ENCODE measurements around the gene PI16.

Gene PI16

DNA sequence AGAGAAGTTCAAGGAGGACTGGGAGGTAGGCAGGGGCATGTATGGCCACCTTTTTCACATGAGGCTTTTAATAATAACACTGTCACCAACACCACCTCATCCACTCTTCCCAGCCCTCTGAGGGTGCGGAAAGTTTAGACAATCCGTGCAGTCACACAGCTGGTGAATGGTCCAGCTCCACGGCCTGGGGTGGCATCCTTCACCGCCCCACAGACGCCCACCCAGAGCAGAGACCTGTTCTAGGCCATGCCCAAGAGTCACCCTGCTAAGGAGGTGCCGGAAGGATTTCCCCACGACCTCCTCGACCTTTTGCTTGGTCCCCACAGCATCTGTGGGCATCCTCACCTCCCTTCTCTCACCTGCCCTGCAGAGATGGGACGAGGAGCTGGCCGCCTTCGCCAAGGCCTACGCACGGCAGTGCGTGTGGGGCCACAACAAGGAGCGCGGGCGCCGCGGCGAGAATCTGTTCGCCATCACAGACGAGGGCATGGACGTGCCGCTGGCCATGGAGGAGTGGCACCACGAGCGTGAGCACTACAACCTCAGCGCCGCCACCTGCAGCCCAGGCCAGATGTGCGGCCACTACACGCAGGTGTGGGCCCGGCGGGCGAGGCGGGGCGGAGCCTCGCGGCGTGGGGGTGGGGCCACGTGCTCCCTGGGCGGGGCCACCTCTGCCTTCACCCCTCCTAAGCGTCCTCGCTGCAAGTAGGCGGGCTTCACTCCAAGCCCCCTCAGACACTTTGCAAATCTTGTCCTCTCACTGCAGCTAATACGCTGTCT, 4.4 kb downstream of the PI16 start:
- DNase-seq: no peak

DNA sequence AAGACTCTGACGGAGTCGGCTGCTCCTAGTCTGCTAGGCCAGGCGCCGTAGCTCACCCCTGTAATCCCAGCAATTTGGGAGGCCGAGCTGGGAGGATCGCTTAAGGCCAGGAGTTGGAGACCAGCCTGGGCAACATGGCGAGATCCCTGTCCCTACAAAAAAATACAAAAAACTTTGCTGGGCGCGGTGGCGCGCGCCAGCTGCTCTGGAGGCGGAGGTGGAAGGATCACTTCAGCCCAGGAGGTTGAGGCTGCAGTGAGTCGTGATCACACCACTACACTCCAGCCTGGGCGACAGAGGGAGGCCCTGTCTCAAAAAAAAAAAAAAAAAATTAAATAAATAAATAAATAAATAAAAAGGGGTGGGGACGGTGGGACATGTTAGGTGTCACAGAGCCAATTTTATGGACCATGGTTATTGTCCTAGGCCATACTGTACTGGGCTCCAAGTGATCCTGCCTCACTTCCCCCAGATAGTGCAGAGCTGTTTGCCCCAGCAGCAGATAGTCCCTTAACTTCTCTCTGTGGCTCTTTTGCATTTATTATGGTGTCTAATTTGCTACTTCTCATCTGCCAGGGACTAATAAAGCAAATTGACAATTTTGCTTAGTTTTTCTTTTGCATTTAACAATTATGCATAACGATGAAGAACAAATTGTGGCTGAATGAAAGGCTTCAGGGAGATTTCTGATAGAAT, 5.2 kb downstream of the PI16 start:
- no peak for DNase-seq

GRCh38 chr6:36961441-36962435, 7.2 kb downstream of the PI16 start:
- no peak for DNase-seq

- no peak for DNase-seq
Measured at GRCh38 chr6:36962874-36963273, 8.3 kb downstream of the PI16 start.

- no peak for DNase-seq
Measured at GRCh38 chr6:36963451-36964290, 9.1 kb downstream of the PI16 start.

GRCh38 chr6:36964349-36964748, 9.8 kb downstream of the PI16 start:
- DNase-seq: no peak

DNA sequence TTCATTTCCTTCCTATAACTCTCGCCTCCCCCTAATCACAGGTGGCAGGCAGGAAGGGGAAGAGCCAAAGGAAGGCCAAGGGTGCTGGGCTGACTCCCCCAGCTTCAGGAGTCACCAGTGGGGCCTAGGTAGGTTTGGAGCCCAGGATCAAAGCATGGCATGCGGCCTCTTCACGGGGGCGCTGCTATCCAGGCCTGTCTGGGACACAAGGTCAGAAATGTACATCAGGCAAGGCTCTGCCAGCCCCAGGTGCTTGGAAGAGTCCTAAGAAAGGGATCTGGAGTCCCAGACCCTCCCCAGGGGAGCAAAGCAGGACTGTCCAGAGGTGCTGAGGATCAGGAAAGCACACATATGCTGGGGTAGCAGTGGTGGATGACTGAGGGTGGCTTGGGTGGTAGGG, 10.4 kb downstream of the PI16 start:
- no peak for DNase-seq

- no peak for DNase-seq
Measured at GRCh38 chr6:36967301-36967700, 12.8 kb downstream of the PI16 start.

DNA sequence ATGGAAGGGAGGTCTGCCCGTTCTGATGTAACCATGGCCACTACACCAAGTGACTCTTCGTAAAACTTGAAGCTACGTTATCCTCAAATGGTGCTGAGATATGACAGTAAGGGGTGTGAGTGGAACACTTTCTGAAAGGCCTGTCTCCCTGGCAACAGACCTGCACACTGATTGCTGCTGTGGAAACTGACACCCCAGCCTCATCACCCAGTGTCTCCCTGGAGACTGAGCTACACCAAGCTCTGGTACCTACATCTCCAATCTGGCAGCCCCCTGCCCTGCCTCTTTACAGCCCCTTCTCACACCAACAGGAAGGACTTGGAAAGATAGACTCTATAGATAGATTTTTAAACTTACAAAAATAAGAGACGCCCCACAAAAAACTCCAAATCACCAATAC, 13.2 kb downstream of the PI16 start:
- no peak for DNase-seq

- no peak for DNase-seq
Measured at GRCh38 chr6:36968266-36968977, 13.9 kb downstream of the PI16 start.

GRCh38 chr6:36969240-36969691, 14.7 kb downstream of the PI16 start:
- no peak for DNase-seq

DNA sequence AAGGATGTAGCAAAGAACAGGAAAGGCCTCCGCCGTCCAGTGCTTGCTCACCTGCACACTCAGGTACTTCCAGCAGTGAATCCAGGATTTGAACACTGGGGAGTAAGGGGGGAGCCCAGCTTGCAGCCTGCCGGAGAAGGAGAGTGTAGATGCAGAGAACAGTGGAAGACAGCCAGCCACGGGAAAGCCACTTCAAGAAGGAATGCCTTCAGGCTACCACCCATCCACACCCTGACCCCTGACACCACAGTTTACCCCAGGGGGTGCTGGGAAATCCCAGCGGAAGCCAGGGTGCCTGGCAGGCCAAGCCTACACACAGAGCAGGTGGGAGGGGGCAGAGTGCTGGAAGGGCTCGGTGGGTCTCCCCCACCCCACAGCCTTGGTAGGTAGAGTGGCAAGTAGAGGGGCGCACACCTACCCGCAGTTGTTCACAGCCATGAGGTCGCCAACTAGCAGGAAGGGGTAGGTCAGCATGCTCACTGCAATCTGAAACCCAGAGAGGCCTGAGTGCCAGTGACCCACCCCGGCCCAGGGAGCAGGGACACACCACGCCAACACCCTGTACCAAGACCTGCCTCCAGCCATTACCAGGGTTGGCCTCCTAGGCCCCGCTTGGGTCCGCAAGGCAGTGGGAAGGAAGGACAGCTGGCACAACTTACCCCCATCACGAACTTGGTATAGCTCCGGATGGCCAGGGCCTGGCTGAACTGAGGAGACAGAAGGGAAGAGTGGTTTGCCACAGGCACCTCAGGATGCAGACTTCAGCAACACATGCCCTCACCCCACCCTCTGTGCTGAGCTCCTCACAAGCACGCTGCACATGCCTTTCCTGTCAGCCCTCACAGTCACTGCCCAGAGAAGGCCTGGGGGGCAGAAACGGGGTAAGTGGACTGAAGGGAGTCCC, 15.7 kb downstream of the PI16 start:
- no peak for DNase-seq

- peak; percentile 79 for DNase-seq
Measured at GRCh38 chr6:36970892-36971842, 16.6 kb downstream of the PI16 start.

DNA sequence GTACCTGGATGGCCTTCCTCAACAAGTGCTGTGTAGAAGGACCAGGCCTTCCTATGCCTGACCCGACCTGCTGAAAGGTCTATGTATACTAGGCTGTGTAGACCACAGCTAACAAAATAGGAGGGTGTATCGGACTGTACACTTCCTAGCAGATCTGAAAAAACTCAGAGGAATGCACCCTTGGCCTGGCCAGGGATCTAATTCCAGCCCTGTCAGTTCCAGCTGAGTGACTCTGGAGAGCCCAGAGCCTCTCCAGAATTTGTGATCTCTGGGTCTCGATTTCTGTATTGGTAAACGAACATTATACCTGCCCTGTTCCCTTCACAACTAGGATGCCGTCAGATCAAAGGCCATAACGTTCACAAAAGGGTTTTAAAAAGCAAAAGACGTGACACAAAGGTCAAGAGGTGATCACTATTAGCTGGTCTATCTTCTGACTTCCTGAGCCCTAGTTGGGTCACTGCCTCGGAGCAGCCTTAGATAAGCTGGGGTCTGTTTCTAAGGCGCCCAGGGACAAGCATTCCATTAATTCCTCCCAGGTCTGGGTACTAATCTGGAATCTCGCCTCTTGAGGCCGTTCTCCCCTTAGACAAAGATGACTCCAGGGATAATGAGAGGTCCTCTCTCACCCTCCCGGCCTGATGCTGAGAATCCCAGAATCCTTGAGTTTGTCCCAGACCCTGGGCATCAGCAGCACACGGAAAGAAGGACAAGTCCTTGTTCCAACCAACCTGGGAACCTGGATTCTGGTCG, 17.6 kb downstream of the PI16 start:
- DNase-seq: no peak

DNA sequence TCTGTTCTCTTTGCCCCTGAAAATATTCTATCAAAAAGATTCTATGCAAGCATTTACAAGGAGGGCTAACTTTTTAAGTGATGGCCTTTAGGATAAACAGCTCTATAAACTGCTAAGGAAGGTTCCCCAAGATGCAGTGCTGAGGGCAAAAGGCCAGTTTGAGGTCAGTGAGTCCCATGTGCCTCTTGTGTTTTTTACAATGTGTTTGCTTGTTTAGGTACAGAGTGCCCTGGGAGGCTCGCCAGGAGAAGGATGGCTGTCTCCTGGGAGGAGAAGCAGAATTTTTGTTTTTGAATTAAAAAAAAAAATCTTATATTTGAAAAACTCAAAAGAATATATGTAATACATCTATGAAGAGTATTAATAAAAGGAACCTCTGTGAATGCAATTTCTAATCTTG, 18.7 kb downstream of the PI16 start:
- DNase-seq: no peak

DNA sequence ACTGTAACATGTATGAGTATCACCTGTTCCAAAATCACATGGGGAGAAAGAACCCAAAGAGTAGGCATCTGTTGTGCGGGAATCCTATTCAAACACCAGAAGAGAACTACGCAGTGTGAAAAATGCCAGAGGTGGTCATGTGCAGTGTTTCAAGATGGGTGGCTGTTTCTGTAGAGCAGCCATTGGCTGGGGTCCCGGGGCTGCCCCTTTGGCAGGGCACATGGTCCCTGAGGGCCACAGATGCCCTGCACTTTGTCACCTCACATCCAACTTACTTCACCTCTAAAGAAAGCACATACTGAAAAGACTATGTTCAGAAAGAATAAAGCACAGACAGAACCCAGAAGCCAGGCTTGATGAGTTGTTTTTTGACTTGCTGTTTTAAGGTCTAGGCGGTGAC, 19.1 kb downstream of the PI16 start:
- DNase-seq: no peak

DNA sequence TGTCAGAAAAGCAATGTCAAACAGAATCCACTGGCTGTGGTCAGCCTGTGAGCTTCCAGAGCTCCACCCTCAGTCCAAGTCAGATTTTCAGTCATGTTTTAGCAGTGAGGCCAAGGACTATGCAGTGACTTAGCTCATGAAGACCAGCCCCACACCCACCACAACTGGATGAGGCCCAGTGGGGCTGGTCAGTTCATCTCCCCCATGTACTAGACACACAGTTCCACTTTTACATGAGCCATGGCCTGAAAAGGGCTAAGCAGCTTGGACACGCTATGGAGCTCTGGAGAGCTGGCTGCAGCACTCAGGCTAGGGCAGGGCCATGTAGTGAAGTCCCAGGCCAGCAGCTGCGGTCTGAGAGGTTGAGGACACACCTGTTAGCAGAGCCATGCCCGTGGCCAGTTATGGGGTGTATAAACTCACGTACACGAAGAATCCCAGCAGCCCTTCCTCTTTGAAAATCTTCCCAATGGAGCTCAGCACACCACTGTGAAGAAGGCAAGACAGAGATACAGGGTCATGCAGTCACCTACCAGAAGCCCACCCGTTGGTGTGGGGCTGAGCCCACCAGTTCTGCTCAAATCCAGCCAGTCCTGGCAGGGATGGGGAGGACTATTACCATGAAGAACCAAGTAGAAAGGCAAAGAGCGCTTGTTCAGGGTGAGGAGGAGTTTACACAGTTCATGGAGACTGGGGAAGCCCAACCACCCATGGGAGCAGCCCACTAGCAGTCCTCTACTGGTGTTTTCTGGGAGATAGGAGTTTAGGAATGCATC, 20.9 kb downstream of the PI16 start:
- DNase-seq: no peak

DNA sequence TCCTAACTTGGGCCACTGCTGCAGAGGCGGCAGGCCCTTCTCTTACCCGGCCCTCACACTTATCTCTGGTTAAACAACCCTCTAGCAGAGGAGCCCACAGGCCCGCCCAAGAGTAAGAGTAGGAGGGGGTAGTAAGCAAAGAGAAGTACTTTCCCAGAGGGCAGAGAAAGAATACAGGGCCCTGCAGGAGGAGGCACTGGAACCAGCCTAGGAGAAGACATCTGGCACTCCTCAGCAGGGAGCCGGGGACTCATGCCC, 21.4 kb downstream of the PI16 start:
- DNase-seq: no peak
